Endothelial cell of umbilical vein (primary cell): Measurements from ENCODE around the gene IL10RB. TPM values are rescaled to one million over a fixed set of nuclear protein-coding genes. Genes with fewer than 3 reads are reported as not detected.

ENCODE experiments used
- BruUV-seq: library from RNA; stranded (reverse); fragments of 400-500 nt; replicated peaks from 2 replicates; lab custom pipeline; 2021; lab: Mats Ljungman, UMichigan
- CTCF ChIA-PET: fragments of 300-600, 350-600 bp; sonication (Branson Sonifier 250); formaldehyde crosslinking; loops from one replicate; lab custom pipeline; 2021; ENCODE audit warnings: antibody characterized with exemption, inconsistent platforms; lab: Charles Lee
- POLR2A ChIA-PET: fragments of 300-600, 350-600 bp; sonication (Branson Sonifier 250); formaldehyde crosslinking; loops from one replicate; lab custom pipeline; 2021; ENCODE audit warnings: antibody characterized with exemption, inconsistent platforms; lab: Charles Lee
- DNase-seq: peaks from one replicate; pipeline ENCODE4 v3.0.0-alpha.2; 2011; ENCODE audit warnings: low read depth, low spot score
- FAIRE-seq: peaks from 2 replicates; lab custom pipeline; 2011; peaks lifted over from hg19 to GRCh38; lab: Jason Lieb, UNC
- H2AFZ ChIP-seq: 2 replicates; pipeline ENCODE4 v1.6.0; 2012; ENCODE audit warnings: low read depth, low read length, control low read depth, inconsistent platforms
- H3K27ac ChIP-seq: 2 replicates; pipeline ENCODE4 v1.5.1; 2011; ENCODE audit warnings: low read depth, mild to moderate bottlenecking, control low read depth, low read length, moderate library complexity; ENCODE audit not compliant: insufficient read depth
- H3K27me3 ChIP-seq, 2 experiments: 2 replicates each; pipeline versions ENCODE4 v1.6.0 to v1.6.1; 2011; ENCODE audit warnings: low read length in 2 of 2, mixed read lengths in 1 of 2; ENCODE audit not compliant: control insufficient read depth in 2 of 2, insufficient read depth in 2 of 2
- H3K36me3 ChIP-seq, 2 experiments: 2 replicates in 1 of 2; 3 replicates in 1 of 2; pipeline ENCODE4 v1.5.1; 2011; ENCODE audit warnings: low read length in 2 of 2, mild to moderate bottlenecking in 1 of 2, moderate library complexity in 1 of 2; ENCODE audit not compliant: control insufficient read depth in 2 of 2, insufficient read depth in 2 of 2; ENCODE audit errors: extremely low read depth in 1 of 2
- H3K4me1 ChIP-seq: 3 replicates; pipeline ENCODE4 v1.5.1; 2011; ENCODE audit warnings: mild to moderate bottlenecking, low read length; ENCODE audit not compliant: control insufficient read depth, insufficient read depth; ENCODE audit errors: extremely low read depth
- H3K4me2 ChIP-seq: 2 replicates; pipeline ENCODE4 v1.6.1; 2011; ENCODE audit warnings: low read length, control low read depth, mixed read lengths; ENCODE audit not compliant: insufficient read depth
- H3K4me3 ChIP-seq, 3 experiments: fragments of 200-600 bp in 1 of 3; sonication (generic), shearing (Covaris generic) in 1 of 3; replicated peaks in 1 of 3; 2 replicates each; pipeline ENCODE4 v1.5.1; 2011 to 2016; ENCODE audit warnings: control low read depth in 3 of 3, low read length in 3 of 3, mild to moderate bottlenecking in 2 of 3, inconsistent platforms in 1 of 3, low read depth in 1 of 3, moderate library complexity in 1 of 3; ENCODE audit not compliant: insufficient read depth in 1 of 3
- H3K79me2 ChIP-seq: 2 replicates; pipeline ENCODE4 v1.6.0; 2012; ENCODE audit warnings: low read length, inconsistent platforms; ENCODE audit not compliant: control insufficient read depth, insufficient read depth
- H3K9ac ChIP-seq: replicated peaks from 2 replicates; pipeline ENCODE3; 2011; ENCODE audit warnings: low read length, control low read depth; ENCODE audit not compliant: insufficient read depth; ENCODE audit errors: extremely low read depth
- H3K9me1 ChIP-seq: replicated peaks from 3 replicates; pipeline ENCODE4 v1.6.0; 2011; ENCODE audit warnings: mild to moderate bottlenecking, low read length; ENCODE audit not compliant: control insufficient read depth, insufficient read depth; ENCODE audit errors: extremely low read depth
- H3K9me3 ChIP-seq: replicated peaks from 2 replicates; pipeline ENCODE4 v1.5.1; 2012; ENCODE audit warnings: low read length, inconsistent platforms; ENCODE audit not compliant: control insufficient read depth, insufficient read depth
- H4K20me1 ChIP-seq: replicated peaks from 2 replicates; pipeline ENCODE3; 2011; ENCODE audit warnings: mild to moderate bottlenecking, low read length; ENCODE audit not compliant: control insufficient read depth, insufficient read depth; ENCODE audit errors: extremely low read depth
- EZH2 ChIP-seq: IDR thresholded peaks from 2 replicates; pipeline ENCODE4 v1.6.1; 2012; ENCODE audit warnings: borderline replicate concordance, low read depth, mild to moderate bottlenecking, moderate library complexity, low read length, inconsistent platforms; ENCODE audit not compliant: severe bottlenecking
- FOS ChIP-seq: IDR thresholded peaks from 2 replicates; pipeline ENCODE4 v1.6.1; 2011; ENCODE audit warnings: mild to moderate bottlenecking, low read length, moderate library complexity, borderline replicate concordance; ENCODE audit not compliant: insufficient read depth
- GATA2 ChIP-seq: IDR thresholded peaks from 2 replicates; pipeline ENCODE4 v1.7.0; 2011; ENCODE audit warnings: low read depth, mild to moderate bottlenecking, moderate library complexity, mixed read lengths, low read length; ENCODE audit not compliant: insufficient read length, insufficient read depth
- JUN ChIP-seq: IDR thresholded peaks from 2 replicates; pipeline ENCODE4 v1.6.1; 2011; ENCODE audit warnings: borderline replicate concordance, low read depth; ENCODE audit not compliant: insufficient read length, insufficient read depth
- MAX ChIP-seq: IDR thresholded peaks from 2 replicates; pipeline ENCODE4 v1.6.1; 2011; ENCODE audit not compliant: insufficient read depth, insufficient read length
- MYC ChIP-seq: IDR thresholded peaks from one replicate; pipeline ENCODE4 v1.6.1; 2011; ENCODE audit warnings: mild to moderate bottlenecking, low read depth, low read length
- POLR2A ChIP-seq: IDR thresholded peaks from 2 replicates; pipeline ENCODE4 v1.6.1; 2012; ENCODE audit warnings: low read depth, mild to moderate bottlenecking, control low read depth, low read length
- POLR2AphosphoS5 ChIP-seq: IDR thresholded peaks from 2 replicates; pipeline ENCODE4 v1.6.1; 2012; ENCODE audit warnings: low read depth, mild to moderate bottlenecking, control low read depth, low read length, moderate library complexity; ENCODE audit not compliant: insufficient read depth
- dilution Hi-C: fragments of 300-500 bp; cut with MboI; formaldehyde crosslinking; loops from one replicate; pipeline ENCODE4 v1.15.0; 2019; ENCODE audit warnings: low sequenced_read_pairs; ENCODE audit not compliant: extremely low pct_ligation_motif_present
- intact Hi-C: fragments of 100-400 bp; cut with micrococcal nuclease; formaldehyde crosslinking; loops from one replicate; pipeline ENCODE4 v1.10.0; 2022
- polyA plus RNA-seq, 4 experiments: library from polyadenylated mRNA; depleted of rRNA in 3 of 4; stranded (reverse) in 3 of 4; unstranded in 1 of 4; fragments of >200 nt; gene quantifications; 2 replicates each; pipeline versions ENCODE4 v1.2.1 to v1.2.3, GENCODE V29; 2011 to 2012; ENCODE audit warnings: missing spikeins in 1 of 4
- total RNA-seq: library from RNA; stranded (reverse); gene quantifications from 2 replicates; pipeline ENCODE4 v1.2.3, GENCODE V29; 2021
- TF ChIP-seq, protein P1 (sequence below), 2 donors: IDR thresholded peaks; 1 replicate in 1 of 2; 2 replicates in 1 of 2; pipeline ENCODE4 v1.5.1; 2011; ENCODE audit warnings: low read length in 2 of 2, mild to moderate bottlenecking in 2 of 2, moderate library complexity in 2 of 2, control low read depth in 1 of 2, inconsistent platforms in 1 of 2, low read depth in 1 of 2; ENCODE audit not compliant: insufficient read depth in 1 of 2; ENCODE audit errors: extremely low read depth in 1 of 2

Gene IL10RB
- total and polyA plus RNA-seq, 2 donors (not counting 3 experiments of a cell fraction or from before 2014, with no cell fraction given), result 21.9 to 31.4 TPM

- Histone ChIP-seq H3K27me3 (no peaks in the 10 kb centered on the region), H3K9ac (no peak overlapping the region), H3K4me2 (no peak overlapping the region), H3K9me3 (no peaks in the 10 kb centered on the region), H3K4me3 (no peak overlapping the region), H4K20me1 (no peaks in the 10 kb centered on the region), H3K9me1 (no peaks in the 10 kb centered on the region), H3K79me2 (no peaks in the 10 kb centered on the region), H3K36me3 (peaks cover 0 to 5% of the 10 kb centered on the region in 2 experiments), H2AFZ (no peak overlapping the region), H3K4me1 (peaks cover 26% of the 10 kb centered on the region), H3K27ac (no peak overlapping the region)
- intact Hi-C loops (no loop called here), dilution Hi-C loops (no loop called here)
- FAIRE-seq, result no peak
- POLR2A ChIA-PET, result no interaction called here
- DNase-seq, result no peak
- CTCF ChIA-PET, result no interaction called here
- BruUV-seq, result no TSS peak
- TF ChIP-seq MAX, result no peak
- no peak for TF ChIP-seq FOS
- no peak for TF ChIP-seq POLR2A
- TF ChIP-seq MYC, result no peak
- TF ChIP-seq JUN, result no peak
- TF ChIP-seq EZH2, result no peak
- TF ChIP-seq GATA2, result no peak
- TF ChIP-seq, protein P1, sequence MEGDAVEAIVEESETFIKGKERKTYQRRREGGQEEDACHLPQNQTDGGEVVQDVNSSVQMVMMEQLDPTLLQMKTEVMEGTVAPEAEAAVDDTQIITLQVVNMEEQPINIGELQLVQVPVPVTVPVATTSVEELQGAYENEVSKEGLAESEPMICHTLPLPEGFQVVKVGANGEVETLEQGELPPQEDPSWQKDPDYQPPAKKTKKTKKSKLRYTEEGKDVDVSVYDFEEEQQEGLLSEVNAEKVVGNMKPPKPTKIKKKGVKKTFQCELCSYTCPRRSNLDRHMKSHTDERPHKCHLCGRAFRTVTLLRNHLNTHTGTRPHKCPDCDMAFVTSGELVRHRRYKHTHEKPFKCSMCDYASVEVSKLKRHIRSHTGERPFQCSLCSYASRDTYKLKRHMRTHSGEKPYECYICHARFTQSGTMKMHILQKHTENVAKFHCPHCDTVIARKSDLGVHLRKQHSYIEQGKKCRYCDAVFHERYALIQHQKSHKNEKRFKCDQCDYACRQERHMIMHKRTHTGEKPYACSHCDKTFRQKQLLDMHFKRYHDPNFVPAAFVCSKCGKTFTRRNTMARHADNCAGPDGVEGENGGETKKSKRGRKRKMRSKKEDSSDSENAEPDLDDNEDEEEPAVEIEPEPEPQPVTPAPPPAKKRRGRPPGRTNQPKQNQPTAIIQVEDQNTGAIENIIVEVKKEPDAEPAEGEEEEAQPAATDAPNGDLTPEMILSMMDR (IDR thresholded peaks at IDR 0.05; ENCODE audit: extremely low read depth in 1 of 2, insufficient read depth in 1 of 2, low read depth in 1 of 2, low read length in 2 of 2), result no peak
- no peak for TF ChIP-seq POLR2AphosphoS5
These were observed 25.5 kb downstream of the IL10RB start for GRCh38 chr21:33291686-33292085.
